Central memory CD8-positive, alpha-beta T cell (primary cell): ENCODE results near the gene ADGB.
"Not testable (repeated sequence)": the region's sequence is repeated elsewhere in the genome, so short reads cannot be mapped to it uniquely, and the experiment has no call there.

ENCODE experiments used
- ATAC-seq: fragments of 150-1000 bp; cut with Tn5 transposase; replicated peaks from 2 replicates; pipeline ENCODE4 v1.10.0; 2022; ENCODE audit warnings: mild to moderate bottlenecking, moderate FRiP score, moderate number of reproducible peaks; ENCODE audit not compliant: poor library complexity, severe bottlenecking; ENCODE audit errors: extremely low read depth
- DNase-seq, 2 donors: peaks; one replicate each; pipeline ENCODE4 v3.0.0; 2021; ENCODE audit warnings: low spot score in 2 of 2
- H3K27ac Mint-ChIP-seq: one replicate; pipeline ENCODE4 v1.8.0; 2022; ENCODE audit warnings: low read depth, mild to moderate bottlenecking, moderate library complexity, mixed read lengths
- H3K27me3 Mint-ChIP-seq: one replicate; pipeline ENCODE4 v1.8.0; 2022; ENCODE audit warnings: mixed read lengths
- H3K36me3 Mint-ChIP-seq: one replicate; pipeline ENCODE4 v1.8.0; 2022; ENCODE audit warnings: mild to moderate bottlenecking, moderate library complexity, mixed read lengths; ENCODE audit not compliant: insufficient read depth
- H3K4me1 Mint-ChIP-seq: one replicate; pipeline ENCODE4 v1.8.0; 2022; ENCODE audit warnings: mixed read lengths
- H3K4me3 Mint-ChIP-seq: one replicate; pipeline ENCODE4 v1.8.0; 2022; ENCODE audit warnings: mild to moderate bottlenecking, moderate library complexity, mixed read lengths
- H3K9me3 Mint-ChIP-seq: one replicate; pipeline ENCODE4 v1.8.0; 2022; ENCODE audit warnings: mixed read lengths

ADGB gene

GRCh38 chr6:146785001-146785585, 186.3 kb downstream of the ADGB start:
- H3K4me1 Mint-ChIP-seq: no peaks in the 10 kb centered on the region
- H3K27me3 Mint-ChIP-seq: no peaks in the 10 kb centered on the region
- H3K36me3 Mint-ChIP-seq: no peaks in the 10 kb centered on the region
- ATAC-seq (no peak), DNase-seq (no peak)
- no peak overlapping the region for H3K27ac Mint-ChIP-seq
- no peaks in the 10 kb centered on the region for H3K9me3 Mint-ChIP-seq
- H3K4me3 Mint-ChIP-seq: no peak overlapping the region

GRCh38 chr6:146787876-146788508, 189.2 kb downstream of the ADGB start:
- Mint-ChIP-seq H3K4me1 (no peaks in the 10 kb centered on the region), H3K27ac (no peak overlapping the region), H3K4me3 (no peak overlapping the region), H3K36me3 (no peaks in the 10 kb centered on the region), H3K9me3 (no peaks in the 10 kb centered on the region), H3K27me3 (peaks cover 17% of the 10 kb centered on the region)
- ATAC-seq (no peak), DNase-seq (no peak)

GRCh38 chr6:146790561-146791091, 191.9 kb downstream of the ADGB start:
- ATAC-seq (no peak), DNase-seq (no peak)
- no peak overlapping the region for H3K4me3 Mint-ChIP-seq
- H3K36me3 Mint-ChIP-seq: no peaks in the 10 kb centered on the region
- peaks cover 17% of the 10 kb centered on the region for H3K27me3 Mint-ChIP-seq
- H3K4me1 Mint-ChIP-seq: no peaks in the 10 kb centered on the region
- no peak overlapping the region for H3K27ac Mint-ChIP-seq
- no peaks in the 10 kb centered on the region for H3K9me3 Mint-ChIP-seq

- peaks cover 17% of the 10 kb centered on the region for H3K27me3 Mint-ChIP-seq
- no peaks in the 10 kb centered on the region for H3K36me3 Mint-ChIP-seq
- ATAC-seq (no peak), DNase-seq (no peak)
- no peak overlapping the region for H3K4me3 Mint-ChIP-seq
- no peak overlapping the region for H3K27ac Mint-ChIP-seq
- no peaks in the 10 kb centered on the region for H3K4me1 Mint-ChIP-seq
- no peaks in the 10 kb centered on the region for H3K9me3 Mint-ChIP-seq
Measured at GRCh38 chr6:146791930-146792329, 193.2 kb downstream of the ADGB start.

- DNase-seq, H3K27ac Mint-ChIP-seq, H3K4me3 Mint-ChIP-seq: not testable (repeated sequence)
Measured at GRCh38 chr6:146793218-146793617, 194.4 kb downstream of the ADGB start.

GRCh38 chr6:146795479-146796133, 196.8 kb downstream of the ADGB start:
- ATAC-seq: no peak

More at GRCh38 chr6:146793218-146793617, 194.4 kb downstream of the ADGB start:
- H3K4me1 Mint-ChIP-seq, H3K36me3 Mint-ChIP-seq, H3K9me3 Mint-ChIP-seq, ATAC-seq: not testable (repeated sequence)
- H3K27me3 Mint-ChIP-seq: peaks cover 17% of the 10 kb centered on the region

GRCh38 chr6:146803167-146803566, 204.4 kb downstream of the ADGB start:
- DNase-seq, H3K9me3 Mint-ChIP-seq, H3K4me1 Mint-ChIP-seq, H3K4me3 Mint-ChIP-seq, H3K27me3 Mint-ChIP-seq, H3K27ac Mint-ChIP-seq, H3K36me3 Mint-ChIP-seq, ATAC-seq: not testable (repeated sequence)

More at GRCh38 chr6:146795479-146796133, 196.8 kb downstream of the ADGB start:
- H3K36me3 Mint-ChIP-seq: no peaks in the 10 kb centered on the region
- peaks cover 12% of the 10 kb centered on the region for H3K27me3 Mint-ChIP-seq
- DNase-seq: no peak
- no peak overlapping the region for H3K27ac Mint-ChIP-seq
- H3K9me3 Mint-ChIP-seq: no peaks in the 10 kb centered on the region
- no peak overlapping the region for H3K4me3 Mint-ChIP-seq
- H3K4me1 Mint-ChIP-seq: no peaks in the 10 kb centered on the region

GRCh38 chr6:146803601-146804000, 204.8 kb downstream of the ADGB start:
- no peaks in the 10 kb centered on the region for H3K27me3 Mint-ChIP-seq
- H3K36me3 Mint-ChIP-seq: no peaks in the 10 kb centered on the region
- ATAC-seq (no peak), DNase-seq (no peak)
- no peaks in the 10 kb centered on the region for H3K4me1 Mint-ChIP-seq
- H3K27ac Mint-ChIP-seq: no peak overlapping the region
- no peak overlapping the region for H3K4me3 Mint-ChIP-seq
- no peaks in the 10 kb centered on the region for H3K9me3 Mint-ChIP-seq

GRCh38 chr6:146805546-146806325, 207.0 kb downstream of the ADGB start:
- Mint-ChIP-seq H3K4me3 (no peak overlapping the region), H3K27ac (no peak overlapping the region), H3K4me1 (no peaks in the 10 kb centered on the region), H3K9me3 (no peaks in the 10 kb centered on the region), H3K27me3 (no peaks in the 10 kb centered on the region), H3K36me3 (no peaks in the 10 kb centered on the region)
- DNase-seq (no peak), ATAC-seq (no peak)

GRCh38 chr6:146809014-146809413, 210.2 kb downstream of the ADGB start:
- not testable (repeated sequence) for H3K4me1 Mint-ChIP-seq, H3K27ac Mint-ChIP-seq, H3K27me3 Mint-ChIP-seq, DNase-seq, H3K4me3 Mint-ChIP-seq, H3K9me3 Mint-ChIP-seq, H3K36me3 Mint-ChIP-seq, ATAC-seq

- not testable (repeated sequence) for H3K9me3 Mint-ChIP-seq, H3K27me3 Mint-ChIP-seq, H3K36me3 Mint-ChIP-seq, DNase-seq, H3K4me3 Mint-ChIP-seq, H3K4me1 Mint-ChIP-seq, H3K27ac Mint-ChIP-seq, ATAC-seq
Measured at GRCh38 chr6:146812811-146813321, 214.1 kb downstream of the ADGB start.

- no peak overlapping the region for H3K4me3 Mint-ChIP-seq
- DNase-seq (no peak), ATAC-seq (no peak)
- no peak overlapping the region for H3K27ac Mint-ChIP-seq
- peaks cover 9% of the 10 kb centered on the region for H3K27me3 Mint-ChIP-seq
- H3K4me1 Mint-ChIP-seq: no peaks in the 10 kb centered on the region
- H3K36me3 Mint-ChIP-seq: no peaks in the 10 kb centered on the region
- no peaks in the 10 kb centered on the region for H3K9me3 Mint-ChIP-seq
Measured at GRCh38 chr6:146813554-146813953, 214.8 kb downstream of the ADGB start.
